HEK293 (cell line): ENCODE data around the gene GRAP2.
"Not testable (repeated sequence)": the region's sequence is repeated elsewhere in the genome, so short reads cannot be mapped to it uniquely, and the experiment has no call there.

Experiments
- CTCF ChIA-PET: fragments of 350-600 bp; formaldehyde crosslinking; extraction: SDS; loops from one replicate; lab custom pipeline; 2021; ENCODE audit warnings: antibody characterized with exemption; lab: Yijun Ruan, JAX
- POLR2A ChIA-PET: fragments of 300-600 bp; formaldehyde crosslinking; extraction: SDS; loops from one replicate; lab custom pipeline; 2020; ENCODE audit warnings: antibody characterized with exemption, inconsistent platforms; lab: Yijun Ruan, JAX
- H3K27ac ChIP-seq: fragments of 200-500 bp; sonication (Bioruptor generic); 2 replicates; pipeline ENCODE4 v1.5.1; 2014; ENCODE audit warnings: low read depth, low read length, control low read depth, inconsistent platforms; ENCODE audit errors: extremely low read depth
- H3K36me3 ChIP-seq, 2 experiments: fragments of 200-500 bp in 1 of 2; sonication (Bioruptor generic) in 1 of 2; 1 replicate in 1 of 2; 2 replicates in 1 of 2; pipeline ENCODE4 v1.5.1; 2014 to 2017; ENCODE audit warnings: inconsistent platforms in 2 of 2, low read length in 2 of 2; ENCODE audit not compliant: control insufficient read depth in 2 of 2, insufficient read depth in 1 of 2
- H3K4me1 ChIP-seq: fragments of 200-500 bp; sonication (Bioruptor generic); 2 replicates; pipeline ENCODE4 v1.5.1; 2014; ENCODE audit warnings: mild to moderate bottlenecking, low read length, inconsistent platforms; ENCODE audit not compliant: control insufficient read depth, insufficient read depth
- H3K4me3 ChIP-seq: 2 replicates; pipeline ENCODE4 v1.5.1; 2011; ENCODE audit warnings: low read depth, mild to moderate bottlenecking, control low read depth, low read length, moderate library complexity
- H3K9me3 ChIP-seq: fragments of 200-500 bp; sonication (Bioruptor generic); 2 replicates; pipeline ENCODE4 v1.5.1; 2014; ENCODE audit warnings: low read depth, low read length, inconsistent platforms; ENCODE audit not compliant: control insufficient read depth, insufficient read depth
- GLI2 ChIP-seq: fragments of 450-650 bp; formaldehyde crosslinking; IDR thresholded peaks from 2 replicates; pipeline ENCODE4; 2017; ENCODE audit warnings: missing biosample characterization, missing genetic modification characterization, low read depth, borderline replicate concordance
- ZBTB8A ChIP-seq: fragments of 450-650 bp; formaldehyde crosslinking; IDR thresholded peaks from 2 replicates; pipeline ENCODE4 v1.5.1; 2016; ENCODE audit warnings: missing biosample characterization, missing genetic modification characterization
- ZFP37 ChIP-seq: fragments of 450-650 bp; formaldehyde crosslinking; IDR thresholded peaks from 2 replicates; pipeline ENCODE4 v1.5.1; 2016; ENCODE audit warnings: missing biosample characterization, missing genetic modification characterization
- ZNF112 ChIP-seq: fragments of 450-650 bp; formaldehyde crosslinking; IDR thresholded peaks from 2 replicates; pipeline ENCODE4 v1.5.0; 2017; ENCODE audit warnings: missing biosample characterization, missing genetic modification characterization
- ZNF140 ChIP-seq: fragments of 450-650 bp; formaldehyde crosslinking; IDR thresholded peaks from 2 replicates; pipeline ENCODE4 v1.5.1; 2016; ENCODE audit warnings: missing biosample characterization, missing genetic modification characterization
- ZNF16 ChIP-seq: fragments of 450-650 bp; formaldehyde crosslinking; IDR thresholded peaks from 2 replicates; pipeline ENCODE4 v1.5.1; 2016; ENCODE audit warnings: low read depth, missing biosample characterization, missing genetic modification characterization
- ZNF292 ChIP-seq: fragments of 450-650 bp; formaldehyde crosslinking; IDR thresholded peaks from 2 replicates; pipeline ENCODE4 v1.5.1; 2016; ENCODE audit warnings: low read depth, missing biosample characterization, missing genetic modification characterization, borderline replicate concordance
- ZNF354C ChIP-seq: fragments of 450-650 bp; formaldehyde crosslinking; IDR thresholded peaks from 2 replicates; pipeline ENCODE4 v1.5.1; 2016; ENCODE audit warnings: missing biosample characterization, missing genetic modification characterization, low read depth, borderline replicate concordance
- ZNF394 ChIP-seq: fragments of 450-650 bp; formaldehyde crosslinking; IDR thresholded peaks from 2 replicates; pipeline ENCODE4 v1.5.1; 2016; ENCODE audit warnings: missing biosample characterization, missing genetic modification characterization, mild to moderate bottlenecking, moderate library complexity, borderline replicate concordance
- ZNF404 ChIP-seq: fragments of 450-650 bp; formaldehyde crosslinking; IDR thresholded peaks from 2 replicates; pipeline ENCODE4 v1.5.1; 2017; ENCODE audit warnings: missing biosample characterization, missing genetic modification characterization
- ZNF473 ChIP-seq: fragments of 450-650 bp; formaldehyde crosslinking; IDR thresholded peaks from 2 replicates; pipeline ENCODE4 v1.5.1; 2017; ENCODE audit warnings: missing biosample characterization, missing genetic modification characterization
- ZNF529 ChIP-seq: fragments of 450-650 bp; formaldehyde crosslinking; IDR thresholded peaks from 2 replicates; pipeline ENCODE4 v1.5.1; 2017; ENCODE audit warnings: missing genetic modification characterization, missing biosample characterization; ENCODE audit not compliant: insufficient replicate concordance
- ZNF555 ChIP-seq: fragments of 450-650 bp; formaldehyde crosslinking; conservative IDR thresholded peaks from 2 replicates; pipeline ENCODE4 v1.5.1; 2017; ENCODE audit warnings: missing biosample characterization, mild to moderate bottlenecking, missing genetic modification characterization, inconsistent platforms
- ZNF558 ChIP-seq: fragments of 450-650 bp; formaldehyde crosslinking; IDR thresholded peaks from 2 replicates; pipeline ENCODE4 v1.5.1; 2016; ENCODE audit warnings: missing biosample characterization, missing genetic modification characterization
- ZNF623 ChIP-seq: fragments of 450-650 bp; formaldehyde crosslinking; IDR thresholded peaks from 2 replicates; pipeline ENCODE4 v1.5.1; 2016; ENCODE audit warnings: missing biosample characterization, missing genetic modification characterization
- ZNF664 ChIP-seq: fragments of 450-650 bp; formaldehyde crosslinking; IDR thresholded peaks from 2 replicates; pipeline ENCODE4 v1.5.1; 2016; ENCODE audit warnings: missing biosample characterization, missing genetic modification characterization
- ZNF791 ChIP-seq: fragments of 450-650 bp; formaldehyde crosslinking; IDR thresholded peaks from 2 replicates; pipeline ENCODE4 v1.5.1; 2016; ENCODE audit warnings: missing biosample characterization, missing genetic modification characterization
- TF ChIP-seq, protein P1 (sequence below): fragments of 450-650 bp; formaldehyde crosslinking; IDR thresholded peaks from 2 replicates; pipeline ENCODE4 v1.5.1; 2017; ENCODE audit warnings: missing biosample characterization, missing genetic modification characterization
- TF ChIP-seq, protein P2 (sequence below): fragments of 450-650 bp; formaldehyde crosslinking; IDR thresholded peaks from 2 replicates; pipeline ENCODE4 v1.5.1; 2017; ENCODE audit warnings: missing biosample characterization, missing genetic modification characterization
- TF ChIP-seq, protein P3 (sequence below): fragments of 450-650 bp; formaldehyde crosslinking; IDR thresholded peaks from 2 replicates; pipeline ENCODE4 v1.5.1; 2016; ENCODE audit warnings: missing biosample characterization, missing genetic modification characterization
- TF ChIP-seq, protein P4 (sequence below): fragments of 450-650 bp; formaldehyde crosslinking; IDR thresholded peaks from 2 replicates; pipeline ENCODE4 v1.5.1; 2016; ENCODE audit warnings: missing biosample characterization, missing genetic modification characterization, borderline replicate concordance
- TF ChIP-seq, protein P5 (sequence below): fragments of 450-650 bp; formaldehyde crosslinking; conservative IDR thresholded peaks from 2 replicates; pipeline ENCODE4 v1.5.1; 2016; ENCODE audit warnings: low read depth, missing biosample characterization, missing genetic modification characterization

GRAP2 gene

DNA sequence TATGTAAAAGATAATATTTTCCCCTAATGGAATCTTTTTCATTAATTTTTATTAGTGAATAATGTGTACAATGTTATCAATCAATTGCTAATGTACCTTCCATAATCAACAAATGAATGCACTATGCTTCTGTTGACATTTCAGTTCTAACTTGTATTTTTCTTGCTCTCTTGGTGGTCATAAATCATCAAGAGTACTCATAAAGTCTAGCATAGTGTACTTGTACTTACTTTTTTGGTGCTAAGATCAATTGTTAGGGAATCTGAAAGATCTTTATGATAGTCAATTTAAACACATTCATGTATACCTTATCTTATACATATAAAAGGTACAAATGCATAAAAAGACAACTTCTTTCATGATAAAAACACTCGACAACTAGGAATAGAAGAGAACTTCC, 17.8 kb upstream of the GRAP2 start:
- H3K36me3 ChIP-seq = no peaks in the 10 kb centered on the region
- no peaks in the 10 kb centered on the region for H3K4me1 ChIP-seq
- H3K9me3 ChIP-seq = no peaks in the 10 kb centered on the region
- TF ChIP-seq, protein P1, sequence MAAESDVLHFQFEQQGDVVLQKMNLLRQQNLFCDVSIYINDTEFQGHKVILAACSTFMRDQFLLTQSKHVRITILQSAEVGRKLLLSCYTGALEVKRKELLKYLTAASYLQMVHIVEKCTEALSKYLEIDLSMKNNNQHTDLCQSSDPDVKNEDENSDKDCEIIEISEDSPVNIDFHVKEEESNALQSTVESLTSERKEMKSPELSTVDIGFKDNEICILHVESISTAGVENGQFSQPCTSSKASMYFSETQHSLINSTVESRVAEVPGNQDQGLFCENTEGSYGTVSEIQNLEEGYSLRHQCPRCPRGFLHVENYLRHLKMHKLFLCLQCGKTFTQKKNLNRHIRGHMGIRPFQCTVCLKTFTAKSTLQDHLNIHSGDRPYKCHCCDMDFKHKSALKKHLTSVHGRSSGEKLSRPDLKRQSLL = no peak
- TF ChIP-seq ZNF112 = no peak
- no peak for TF ChIP-seq ZNF16 (tag by site-specific recombination)
- no peak for TF ChIP-seq ZNF473 (tag by site-specific recombination)
- TF ChIP-seq, protein P2, sequence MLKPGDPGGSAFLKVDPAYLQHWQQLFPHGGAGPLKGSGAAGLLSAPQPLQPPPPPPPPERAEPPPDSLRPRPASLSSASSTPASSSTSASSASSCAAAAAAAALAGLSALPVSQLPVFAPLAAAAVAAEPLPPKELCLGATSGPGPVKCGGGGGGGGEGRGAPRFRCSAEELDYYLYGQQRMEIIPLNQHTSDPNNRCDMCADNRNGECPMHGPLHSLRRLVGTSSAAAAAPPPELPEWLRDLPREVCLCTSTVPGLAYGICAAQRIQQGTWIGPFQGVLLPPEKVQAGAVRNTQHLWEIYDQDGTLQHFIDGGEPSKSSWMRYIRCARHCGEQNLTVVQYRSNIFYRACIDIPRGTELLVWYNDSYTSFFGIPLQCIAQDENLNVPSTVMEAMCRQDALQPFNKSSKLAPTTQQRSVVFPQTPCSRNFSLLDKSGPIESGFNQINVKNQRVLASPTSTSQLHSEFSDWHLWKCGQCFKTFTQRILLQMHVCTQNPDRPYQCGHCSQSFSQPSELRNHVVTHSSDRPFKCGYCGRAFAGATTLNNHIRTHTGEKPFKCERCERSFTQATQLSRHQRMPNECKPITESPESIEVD (tag by site-specific recombination) = 0 out of 2 replicates have a peak, but pooled peaks have one; percentile 24
- TF ChIP-seq, protein P3, sequence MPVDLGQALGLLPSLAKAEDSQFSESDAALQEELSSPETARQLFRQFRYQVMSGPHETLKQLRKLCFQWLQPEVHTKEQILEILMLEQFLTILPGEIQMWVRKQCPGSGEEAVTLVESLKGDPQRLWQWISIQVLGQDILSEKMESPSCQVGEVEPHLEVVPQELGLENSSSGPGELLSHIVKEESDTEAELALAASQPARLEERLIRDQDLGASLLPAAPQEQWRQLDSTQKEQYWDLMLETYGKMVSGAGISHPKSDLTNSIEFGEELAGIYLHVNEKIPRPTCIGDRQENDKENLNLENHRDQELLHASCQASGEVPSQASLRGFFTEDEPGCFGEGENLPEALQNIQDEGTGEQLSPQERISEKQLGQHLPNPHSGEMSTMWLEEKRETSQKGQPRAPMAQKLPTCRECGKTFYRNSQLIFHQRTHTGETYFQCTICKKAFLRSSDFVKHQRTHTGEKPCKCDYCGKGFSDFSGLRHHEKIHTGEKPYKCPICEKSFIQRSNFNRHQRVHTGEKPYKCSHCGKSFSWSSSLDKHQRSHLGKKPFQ = no peak
- POLR2A ChIA-PET = no interaction called here
- no peak overlapping the region for H3K4me3 ChIP-seq
- no peak overlapping the region for H3K27ac ChIP-seq
- CTCF ChIA-PET = interaction anchor here (1.4 kb wide), 1 partner anchor 17 kb away, joined by 3 read pairs; no protein-coding TSS in a partner anchor

DNA sequence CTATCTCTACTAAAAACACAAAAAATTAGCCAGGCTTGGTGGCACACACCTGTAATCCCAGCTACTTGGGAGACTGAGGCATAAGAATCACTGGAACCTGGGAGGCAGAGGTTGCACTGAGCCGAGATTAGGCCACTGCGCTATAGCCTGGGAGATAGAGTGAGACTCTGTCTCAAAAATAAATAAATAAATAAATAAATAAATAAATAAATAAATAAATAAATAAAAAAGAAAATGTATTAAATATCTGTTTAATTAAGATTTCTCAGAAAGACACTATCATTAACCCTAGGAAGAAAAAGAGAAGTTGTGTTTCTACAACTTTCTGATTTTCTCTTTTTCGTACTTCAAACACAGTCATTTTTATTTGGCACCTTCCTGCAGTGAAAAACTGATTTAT, 11.0 kb upstream of the GRAP2 start:
- CTCF ChIA-PET = interaction anchor here (0.9 to 1.2 kb wide), 2 partner anchors 78 to 134 kb away, joined by 3 read pairs; no protein-coding TSS in a partner anchor
- H3K36me3 ChIP-seq, H3K27ac ChIP-seq, H3K4me1 ChIP-seq, H3K9me3 ChIP-seq, POLR2A ChIA-PET, H3K4me3 ChIP-seq: not testable (repeated sequence)
- TF ChIP-seq ZNF404 (tag by site-specific recombination) (0 out of 2 replicates have a peak, but pooled peaks have one; percentile 49), ZNF791 (tag by site-specific recombination) (0 out of 2 replicates have a peak, but pooled peaks have one; percentile 19), ZNF354C (tag by site-specific recombination) (0 out of 2 replicates have a peak, but pooled peaks have one; percentile 50), ZFP37 (tag by site-specific recombination) (0 out of 2 replicates have a peak, but pooled peaks have one; percentile 54), ZNF140 (peak; percentile 84), ZNF292 (tag by site-specific recombination) (peak; percentile 80; the same call in 1 of the 2 replicates), GLI2 (tag by site-specific recombination) (peak; percentile 47; the same call in 1 of the 2 replicates), ZNF664 (tag by site-specific recombination) (peak; percentile 56; the same call in 1 of the 2 replicates), ZNF558 (tag by site-specific recombination) (peak; percentile 51; the same call in 1 of the 2 replicates), ZNF623 (tag by site-specific recombination) (peak; percentile 82), ZNF555 (tag by site-specific recombination) (peak; percentile 93), ZBTB8A (tag by site-specific recombination) (peak; percentile 72), ZNF394 (peak; percentile 91), ZNF529 (tag by site-specific recombination) (peak; percentile 37)
- TF ChIP-seq, protein P4, sequence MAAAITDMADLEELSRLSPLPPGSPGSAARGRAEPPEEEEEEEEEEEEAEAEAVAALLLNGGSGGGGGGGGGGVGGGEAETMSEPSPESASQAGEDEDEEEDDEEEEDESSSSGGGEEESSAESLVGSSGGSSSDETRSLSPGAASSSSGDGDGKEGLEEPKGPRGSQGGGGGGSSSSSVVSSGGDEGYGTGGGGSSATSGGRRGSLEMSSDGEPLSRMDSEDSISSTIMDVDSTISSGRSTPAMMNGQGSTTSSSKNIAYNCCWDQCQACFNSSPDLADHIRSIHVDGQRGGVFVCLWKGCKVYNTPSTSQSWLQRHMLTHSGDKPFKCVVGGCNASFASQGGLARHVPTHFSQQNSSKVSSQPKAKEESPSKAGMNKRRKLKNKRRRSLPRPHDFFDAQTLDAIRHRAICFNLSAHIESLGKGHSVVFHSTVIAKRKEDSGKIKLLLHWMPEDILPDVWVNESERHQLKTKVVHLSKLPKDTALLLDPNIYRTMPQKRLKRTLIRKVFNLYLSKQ (tag by site-specific recombination) = peak; percentile 87; the same call in 1 of the 2 replicates
- TF ChIP-seq, protein P5, sequence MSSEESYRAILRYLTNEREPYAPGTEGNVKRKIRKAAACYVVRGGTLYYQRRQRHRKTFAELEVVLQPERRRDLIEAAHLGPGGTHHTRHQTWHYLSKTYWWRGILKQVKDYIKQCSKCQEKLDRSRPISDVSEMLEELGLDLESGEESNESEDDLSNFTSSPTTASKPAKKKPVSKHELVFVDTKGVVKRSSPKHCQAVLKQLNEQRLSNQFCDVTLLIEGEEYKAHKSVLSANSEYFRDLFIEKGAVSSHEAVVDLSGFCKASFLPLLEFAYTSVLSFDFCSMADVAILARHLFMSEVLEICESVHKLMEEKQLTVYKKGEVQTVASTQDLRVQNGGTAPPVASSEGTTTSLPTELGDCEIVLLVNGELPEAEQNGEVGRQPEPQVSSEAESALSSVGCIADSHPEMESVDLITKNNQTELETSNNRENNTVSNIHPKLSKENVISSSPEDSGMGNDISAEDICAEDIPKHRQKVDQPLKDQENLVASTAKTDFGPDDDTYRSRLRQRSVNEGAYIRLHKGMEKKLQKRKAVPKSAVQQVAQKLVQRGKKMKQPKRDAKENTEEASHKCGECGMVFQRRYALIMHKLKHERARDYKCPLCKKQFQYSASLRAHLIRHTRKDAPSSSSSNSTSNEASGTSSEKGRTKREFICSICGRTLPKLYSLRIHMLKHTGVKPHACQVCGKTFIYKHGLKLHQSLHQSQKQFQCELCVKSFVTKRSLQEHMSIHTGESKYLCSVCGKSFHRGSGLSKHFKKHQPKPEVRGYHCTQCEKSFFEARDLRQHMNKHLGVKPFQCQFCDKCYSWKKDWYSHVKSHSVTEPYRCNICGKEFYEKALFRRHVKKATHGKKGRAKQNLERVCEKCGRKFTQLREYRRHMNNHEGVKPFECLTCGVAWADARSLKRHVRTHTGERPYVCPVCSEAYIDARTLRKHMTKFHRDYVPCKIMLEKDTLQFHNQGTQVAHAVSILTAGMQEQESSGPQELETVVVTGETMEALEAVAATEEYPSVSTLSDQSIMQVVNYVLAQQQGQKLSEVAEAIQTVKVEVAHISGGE (tag by site-specific recombination) = peak; percentile 67
